HG03565 (cell line): Measurements from ENCODE around the gene SCYGR3.
"Not testable (repeated sequence)": the region's sequence is repeated elsewhere in the genome, so short reads cannot be mapped to it uniquely, and the experiment has no call there.

Experiments used
- ATAC-seq: cut with Tn5 transposase; IDR thresholded peaks from one replicate; pipeline ENCODE4 v1.9.1; 2021; ENCODE audit warnings: mild to moderate bottlenecking, moderate library complexity; ENCODE audit not compliant: unreplicated experiment

Gene SCYGR3

DNA sequence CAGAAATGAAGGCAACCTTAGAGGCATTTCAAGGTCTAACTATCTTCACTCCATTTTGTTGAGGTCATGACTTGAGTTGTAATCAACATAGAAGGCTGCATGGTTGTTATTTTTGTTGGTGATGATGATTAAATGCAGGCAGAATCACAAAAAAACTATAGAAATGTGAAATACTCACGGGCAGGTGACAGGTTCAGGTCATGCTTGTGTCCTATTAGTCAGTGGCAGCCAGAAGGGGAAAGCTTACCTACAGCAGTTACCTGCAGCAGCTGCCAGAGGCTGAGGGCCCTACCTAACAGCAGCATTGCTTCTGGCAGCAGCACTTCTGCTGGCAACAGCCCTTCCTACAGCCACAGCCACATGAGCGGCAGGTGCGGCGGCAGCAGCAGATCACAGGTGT is 394 bp downstream of the SCYGR3 start:
- no peak for ATAC-seq

DNA sequence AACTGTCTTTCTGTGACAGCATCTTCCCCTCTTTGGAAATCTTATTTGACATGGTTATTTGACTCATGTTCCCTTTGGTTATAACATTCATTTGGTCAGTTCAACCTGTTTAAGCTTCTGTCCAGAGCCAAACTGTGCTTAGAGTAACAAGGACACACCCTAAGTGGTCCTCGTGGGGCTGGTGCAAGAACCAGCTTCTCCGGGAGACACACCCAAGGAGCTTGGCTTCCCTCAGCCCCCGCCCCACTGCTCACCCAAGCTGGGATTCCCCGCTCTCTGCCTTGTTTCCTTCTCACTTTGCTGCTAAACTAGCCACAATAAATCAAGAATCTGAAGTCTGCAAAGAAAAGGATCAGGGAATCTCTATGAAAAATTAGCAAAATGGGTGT is 1.4 kb downstream of the SCYGR3 start:
- no peak for ATAC-seq

DNA sequence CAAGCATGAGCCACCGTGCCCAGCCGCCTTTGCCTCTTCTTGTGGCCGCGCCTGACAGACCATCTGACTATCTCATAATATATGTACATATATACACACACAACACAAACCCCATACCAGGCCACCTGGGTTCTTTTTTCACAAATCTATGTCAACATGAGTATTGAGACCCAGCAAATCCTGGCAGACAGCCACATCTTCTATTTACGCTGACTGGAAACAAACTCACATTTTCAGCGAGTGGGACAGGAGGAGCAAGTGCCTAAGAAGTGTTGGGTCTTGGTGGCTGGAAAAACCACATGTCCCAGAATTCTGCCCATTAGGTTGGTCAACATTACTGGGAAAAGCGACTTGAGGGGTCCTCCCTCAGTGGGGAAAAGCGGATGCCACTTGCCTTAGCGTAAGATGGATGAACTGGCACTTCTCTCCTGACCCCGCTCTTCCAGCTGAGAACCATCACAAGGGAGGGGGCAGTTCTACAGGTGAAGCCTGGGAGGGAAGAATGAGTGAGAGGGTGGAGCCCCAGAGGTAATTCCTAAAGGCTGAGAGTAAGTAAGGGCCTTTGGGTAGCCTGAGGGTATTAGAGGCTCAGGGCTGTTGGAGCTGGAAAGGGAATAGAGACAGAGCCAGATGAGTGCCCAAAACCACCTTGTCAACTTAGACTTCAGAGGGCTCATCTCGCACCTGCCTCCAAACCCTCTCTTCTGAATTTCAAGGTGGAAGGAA is 1.9 kb downstream of the SCYGR3 start:
- ATAC-seq, result no peak

DNA sequence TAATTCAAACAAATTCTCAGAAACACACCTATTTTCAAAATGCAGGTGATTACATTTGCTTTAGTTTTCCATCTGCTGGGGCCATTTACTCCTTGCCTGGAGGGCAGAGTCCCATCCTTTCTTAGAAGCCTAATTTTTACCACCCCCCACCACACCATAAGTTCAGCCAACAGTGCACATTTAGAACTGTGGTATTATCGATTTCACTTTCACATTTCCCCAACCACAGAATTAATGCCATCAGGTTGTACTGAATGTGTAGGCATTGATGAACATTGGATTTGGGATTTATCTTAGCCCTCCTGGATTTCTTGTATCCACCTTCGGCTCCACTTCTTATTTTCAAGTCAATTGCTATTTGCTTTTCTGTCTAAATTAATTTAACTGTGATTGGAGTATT is 4.5 kb downstream of the SCYGR3 start:
- no peak for ATAC-seq

DNA sequence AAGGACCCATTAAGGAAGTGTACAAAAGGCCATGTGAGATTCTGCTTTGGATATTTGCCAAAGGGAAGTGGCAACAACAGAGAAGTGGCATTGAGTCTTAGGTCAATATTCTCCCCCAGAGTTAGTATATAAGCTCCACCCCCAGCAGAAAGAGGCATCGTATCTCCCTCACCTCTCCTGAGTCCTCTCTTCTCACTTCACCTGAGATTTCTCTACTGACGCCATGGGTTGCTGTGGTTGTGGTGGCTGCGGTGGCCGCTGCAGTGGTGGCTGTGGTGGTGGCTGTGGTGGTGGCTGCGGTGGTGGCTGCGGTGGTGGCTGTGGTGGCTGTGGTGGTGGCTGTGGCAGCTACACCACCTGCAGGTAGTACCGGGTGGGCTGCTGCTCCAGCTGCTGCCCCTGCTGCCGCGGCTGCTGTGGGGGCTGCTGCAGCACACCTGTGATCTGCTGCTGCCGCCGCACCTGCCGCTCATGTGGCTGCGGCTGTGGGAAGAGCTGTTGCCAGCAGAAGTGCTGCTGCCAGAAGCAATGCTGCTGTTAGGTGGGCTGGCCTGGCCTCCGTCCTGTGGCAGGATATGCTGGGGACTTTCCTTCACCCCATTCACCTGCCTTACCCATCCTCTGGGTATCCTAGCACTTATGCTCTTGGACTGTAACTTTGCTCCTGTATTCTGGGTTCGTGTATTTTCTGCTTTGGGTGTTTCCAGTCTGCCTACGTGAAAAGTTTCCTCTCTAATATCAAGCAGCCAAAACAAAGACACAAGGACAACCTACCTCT is 5.9 kb downstream of the SCYGR3 start:
- no peak for ATAC-seq

DNA sequence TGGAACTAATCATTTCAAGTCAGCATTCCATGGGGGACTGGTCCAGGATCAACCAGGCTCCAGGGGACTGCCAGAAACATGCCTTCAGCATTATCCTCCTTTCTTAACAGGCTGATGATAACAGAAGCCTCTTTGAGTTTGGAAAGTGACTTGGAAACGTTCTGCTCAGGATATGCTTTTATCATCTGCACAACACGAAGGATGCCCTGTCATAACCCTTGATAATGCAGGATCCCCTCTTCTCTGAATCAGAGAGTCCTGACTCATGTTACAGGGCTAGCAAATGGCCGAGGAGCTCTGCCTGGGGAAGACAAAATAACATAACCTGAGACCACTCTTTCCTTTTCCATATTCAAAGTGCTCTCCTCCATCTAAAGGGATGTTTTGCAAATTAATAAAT is 6.7 kb downstream of the SCYGR3 start:
- ATAC-seq, result no peak

DNA sequence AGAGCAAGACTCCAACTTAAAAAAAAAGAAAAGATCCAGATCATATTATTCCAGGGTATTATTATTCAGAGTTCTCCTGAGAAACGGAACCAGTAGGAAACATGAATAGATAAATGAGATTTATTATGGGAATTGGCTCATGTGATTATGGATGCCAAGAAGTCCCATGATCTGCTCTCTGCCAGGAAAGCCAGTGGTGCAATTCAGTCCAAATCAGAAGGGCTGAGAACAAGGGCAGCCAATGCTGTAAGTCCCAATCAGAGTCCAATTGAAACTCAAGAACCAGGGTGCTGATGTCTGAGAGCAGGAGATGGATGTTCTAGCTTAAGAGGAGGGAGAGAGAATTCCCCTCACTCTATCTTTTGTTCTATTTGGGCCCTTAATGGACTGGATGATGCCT is 8.2 kb downstream of the SCYGR3 start:
- ATAC-seq, result no peak

DNA sequence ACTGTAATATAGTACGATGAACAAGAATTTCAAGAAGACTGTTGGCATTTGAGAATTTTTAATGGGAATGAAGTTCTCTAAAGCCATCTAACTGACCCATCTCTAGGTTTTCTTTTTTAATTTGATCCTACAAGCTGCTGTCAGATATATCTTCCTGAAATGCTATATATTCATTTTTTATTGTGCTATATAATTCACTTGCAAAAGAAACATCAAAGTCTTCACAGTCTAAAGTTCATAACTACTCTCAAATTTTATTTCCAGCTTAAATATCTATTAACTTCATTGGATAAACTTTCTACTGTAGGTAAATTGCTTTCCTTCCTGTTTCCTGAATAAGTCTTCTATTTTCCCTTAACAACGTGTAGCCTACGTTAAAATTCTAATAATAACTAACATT is 12.3 kb downstream of the SCYGR3 start:
- no peak for ATAC-seq

DNA sequence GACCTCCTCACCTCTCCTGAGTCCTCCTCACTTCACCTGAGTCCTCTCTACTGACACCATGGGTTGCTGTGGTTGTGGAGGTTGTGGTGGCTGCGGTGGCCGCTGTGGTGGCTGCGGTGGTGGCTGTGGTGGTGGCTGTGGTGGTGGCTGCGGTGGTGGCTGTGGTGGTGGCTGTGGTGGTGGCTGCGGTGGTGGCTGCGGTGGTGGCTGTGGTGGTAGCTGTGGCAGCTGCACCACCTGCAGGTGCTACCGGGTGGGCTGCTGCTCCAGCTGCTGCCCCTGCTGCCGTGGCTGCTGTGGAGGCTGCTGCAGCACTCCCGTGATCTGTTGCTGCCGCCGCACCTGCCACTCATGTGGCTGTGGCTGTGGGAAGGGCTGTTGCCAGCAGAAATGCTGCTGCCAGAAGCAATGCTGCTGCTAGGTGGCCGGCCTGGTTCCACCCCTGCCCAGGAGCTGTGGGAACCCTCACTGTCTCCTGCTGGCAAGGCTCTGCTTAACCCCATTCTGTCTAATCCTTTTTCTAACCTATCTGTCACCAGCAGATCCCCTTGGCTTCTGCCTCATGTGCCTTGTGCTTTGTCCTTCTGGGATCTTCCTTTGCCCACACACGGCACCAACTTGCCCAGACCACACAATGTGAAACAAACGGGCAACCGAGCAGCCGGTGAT is 15.7 kb downstream of the SCYGR3 start, which contains the start of gene SCYGR2:
Gene SCYGR2, plus strand, starts transcription at position 59 of the 669 bp plus-strand sequence. Its CDS starts 0 bp downstream, at position 59.
- not testable (repeated sequence) for ATAC-seq

DNA sequence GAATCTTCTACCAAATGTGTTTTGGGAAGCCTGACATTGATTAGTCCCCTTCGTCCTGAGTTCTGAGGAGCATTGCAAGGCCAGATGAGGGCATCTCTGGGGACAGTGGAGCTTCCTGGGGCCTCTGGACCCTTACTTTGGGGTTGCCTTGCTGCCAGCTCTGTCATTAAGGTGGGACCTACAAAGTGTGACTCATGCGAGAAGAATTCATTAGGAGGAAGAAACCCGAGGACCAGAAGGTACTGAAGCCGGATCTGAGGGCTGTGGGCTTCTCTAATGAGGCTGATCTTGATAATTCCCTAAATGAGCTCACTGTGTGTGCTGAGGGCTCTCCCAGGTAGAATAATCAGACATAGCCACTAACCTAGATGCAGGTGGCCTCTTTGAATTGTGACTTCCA is 16.6 kb downstream of the SCYGR3 start:
- no peak for ATAC-seq

DNA sequence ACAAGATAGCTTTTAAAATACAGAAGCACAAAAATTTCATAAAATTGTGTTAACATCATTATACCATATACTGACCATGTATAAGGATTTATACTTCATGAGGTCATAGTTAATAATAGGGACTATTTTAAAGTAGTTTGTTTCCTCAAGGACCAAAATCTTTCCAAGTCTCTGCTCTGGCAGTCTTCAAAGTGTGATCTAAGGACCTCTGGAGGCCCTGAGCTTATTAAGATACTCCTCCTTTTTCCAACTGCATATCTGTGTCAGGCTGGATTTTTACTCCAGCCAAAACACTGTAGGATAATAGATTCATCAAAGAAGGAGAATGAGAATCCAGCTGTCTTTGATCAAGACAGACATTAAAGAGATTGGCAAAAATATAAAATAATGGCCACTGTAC is 17.6 kb downstream of the SCYGR3 start:
- no peak for ATAC-seq

DNA sequence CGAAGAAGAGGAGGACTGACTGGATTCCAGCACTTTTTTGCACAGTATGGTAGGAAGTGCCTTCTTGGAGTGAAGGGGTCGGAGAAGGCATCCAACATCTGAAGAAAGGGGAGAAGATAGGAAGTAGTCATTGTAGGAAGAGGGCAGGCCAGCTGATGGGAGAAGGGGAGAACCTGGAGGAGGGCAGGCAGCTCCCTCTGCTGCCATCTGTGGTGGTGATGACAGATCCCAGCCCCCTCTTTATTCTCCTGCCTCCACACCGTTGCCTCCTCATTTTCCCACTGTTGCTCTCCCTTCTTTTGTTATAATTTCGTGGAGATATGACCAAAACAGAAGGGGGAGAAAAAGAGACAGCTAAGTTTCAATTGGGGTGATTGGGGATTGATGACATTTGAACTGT is 18.8 kb downstream of the SCYGR3 start:
- no peak for ATAC-seq

DNA sequence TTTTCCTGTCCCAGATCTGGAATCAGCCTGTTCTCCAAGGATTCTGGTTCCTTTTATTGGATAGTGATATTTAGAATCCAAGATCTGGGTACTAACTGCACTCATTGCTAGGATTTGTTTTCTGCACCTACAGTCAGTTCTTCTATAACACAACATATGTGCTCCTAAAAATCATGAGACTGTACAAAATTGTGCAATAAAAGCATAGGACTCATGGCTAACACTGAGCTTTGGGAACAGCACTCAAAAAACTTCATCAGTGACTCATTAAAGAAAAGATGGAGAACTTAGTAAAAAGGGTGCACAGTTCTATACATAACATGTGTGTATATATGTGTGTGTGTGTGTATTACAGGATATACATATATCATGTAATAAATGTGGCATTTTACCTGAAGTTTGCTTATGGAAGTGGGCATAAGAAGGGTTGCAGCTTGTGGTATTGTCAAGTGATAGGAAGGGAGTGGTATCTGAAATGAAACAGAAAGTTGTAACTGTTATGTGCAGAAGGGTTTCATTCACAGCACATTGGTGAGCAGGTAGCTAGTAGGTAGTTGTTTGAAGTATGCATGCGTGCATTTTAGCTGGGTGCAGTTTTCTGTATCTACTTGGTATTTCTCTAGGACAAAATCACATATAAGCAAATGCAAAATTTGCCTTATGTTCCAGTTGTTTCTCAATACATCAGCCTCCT is 21.8 kb downstream of the SCYGR3 start:
- ATAC-seq, result peak; percentile 76

DNA sequence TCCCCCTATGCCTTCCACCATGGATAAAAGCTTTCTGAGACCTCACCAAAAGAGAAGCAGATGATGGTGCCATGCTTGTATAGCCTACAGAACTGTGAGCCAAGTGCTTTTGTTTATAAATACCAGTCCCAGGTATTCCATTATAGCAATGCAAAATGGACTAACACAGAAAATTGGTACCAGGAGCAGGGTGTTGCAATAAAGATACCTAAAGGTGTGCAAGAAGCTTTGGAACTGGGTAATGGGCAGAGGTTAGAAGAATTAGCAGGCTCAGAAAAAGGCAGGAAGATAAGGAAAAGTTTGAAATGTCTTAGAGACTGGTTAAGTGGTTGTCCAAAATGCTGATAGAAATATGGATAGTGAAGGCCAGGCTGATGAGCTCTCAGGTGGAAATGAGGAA is 32.3 kb downstream of the SCYGR3 start:
- ATAC-seq, result no peak

DNA sequence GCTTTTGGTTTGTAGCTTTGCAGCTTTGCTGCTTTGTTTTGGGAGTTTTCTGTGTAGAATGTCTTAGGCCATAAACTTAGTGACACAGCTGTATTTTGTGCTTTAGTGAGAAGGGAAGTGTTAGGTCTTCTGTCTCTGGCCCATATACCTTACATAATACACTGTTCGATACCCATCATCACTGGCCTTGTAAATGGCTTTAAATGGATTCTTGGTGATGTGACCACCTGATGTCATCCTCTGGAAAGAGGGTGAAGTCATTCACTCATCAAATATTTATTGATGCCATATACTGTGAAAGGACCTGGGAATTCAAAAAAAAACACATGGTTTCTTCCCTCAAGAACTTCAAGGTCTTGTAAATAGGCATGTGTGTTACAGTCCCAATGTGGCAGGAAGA is 34.8 kb downstream of the SCYGR3 start:
- ATAC-seq, result no peak

DNA sequence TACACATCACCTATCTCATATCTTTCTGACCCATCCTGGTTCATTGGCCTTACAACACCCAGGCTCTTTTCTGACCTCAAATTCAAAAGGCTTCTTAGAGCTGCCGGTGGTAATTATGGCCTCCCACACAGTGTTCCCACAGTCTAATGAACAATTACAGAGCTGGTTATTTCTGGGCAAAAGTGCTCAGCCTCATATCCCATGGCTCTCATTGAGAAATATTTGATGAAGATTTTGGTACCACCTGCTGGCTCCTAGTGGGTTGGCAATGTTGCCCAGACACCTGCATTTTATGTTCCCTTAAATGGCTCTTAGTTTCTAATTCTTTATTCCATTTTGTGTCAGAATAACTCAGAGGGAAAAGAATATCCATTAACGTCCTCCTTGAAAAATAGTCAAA is 36.0 kb downstream of the SCYGR3 start:
- ATAC-seq, result no peak

DNA sequence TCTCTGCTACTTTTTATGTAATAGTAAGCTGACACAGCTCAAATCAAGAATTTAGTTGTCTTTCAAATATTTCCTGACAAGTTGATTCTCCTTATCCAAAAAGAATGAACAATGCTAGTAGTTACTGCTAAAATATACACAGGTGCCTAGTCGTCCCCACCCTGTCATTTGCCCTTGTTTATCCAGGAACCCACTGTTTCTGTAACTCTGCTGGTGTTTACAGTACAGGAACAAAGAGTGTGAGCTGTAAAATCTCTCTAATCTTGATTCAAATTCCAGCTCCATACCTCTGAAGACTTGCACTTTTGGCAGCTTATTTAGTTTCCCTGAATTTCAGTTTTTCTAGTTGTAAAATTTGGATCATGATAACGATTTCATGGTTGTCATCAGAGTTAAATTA is 37.1 kb downstream of the SCYGR3 start:
- ATAC-seq, result no peak

DNA sequence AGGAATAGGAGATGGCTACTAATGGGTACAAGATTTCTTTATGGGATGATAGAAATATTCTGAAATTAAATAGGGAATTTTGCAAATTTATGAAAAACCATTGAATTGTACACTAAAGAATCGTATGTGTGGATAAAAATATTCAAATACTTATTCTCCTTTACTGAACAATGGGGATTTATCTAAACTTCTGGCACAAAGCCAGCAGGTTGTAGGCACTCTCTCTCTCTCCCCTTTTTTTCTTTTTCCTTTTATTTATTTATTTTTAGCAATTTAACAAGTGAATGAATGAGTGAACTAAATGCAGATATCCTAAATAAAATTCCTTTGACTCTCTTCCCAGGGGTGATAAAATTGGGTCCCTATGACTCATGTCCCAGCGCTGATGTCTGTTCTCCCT is 37.8 kb downstream of the SCYGR3 start:
- no peak for ATAC-seq

DNA sequence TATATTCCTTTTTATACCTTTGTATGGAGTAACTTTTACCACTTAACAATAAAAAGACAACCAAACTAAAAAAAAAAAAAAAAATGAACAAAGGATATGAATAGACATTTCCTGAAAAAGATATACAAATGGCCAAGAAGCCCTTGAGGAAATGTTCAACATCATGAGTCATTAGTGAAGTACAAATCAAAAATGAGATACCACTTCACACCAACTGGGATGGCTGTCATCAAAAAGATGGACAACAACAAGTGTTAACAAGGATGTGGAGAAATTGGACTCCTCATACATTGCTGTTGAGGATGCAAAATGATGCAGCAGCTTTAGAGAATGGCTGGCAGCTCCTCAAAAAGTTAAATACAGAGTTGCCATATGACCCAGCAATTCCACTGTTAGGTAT is 38.5 kb downstream of the SCYGR3 start:
- ATAC-seq, result no peak

DNA sequence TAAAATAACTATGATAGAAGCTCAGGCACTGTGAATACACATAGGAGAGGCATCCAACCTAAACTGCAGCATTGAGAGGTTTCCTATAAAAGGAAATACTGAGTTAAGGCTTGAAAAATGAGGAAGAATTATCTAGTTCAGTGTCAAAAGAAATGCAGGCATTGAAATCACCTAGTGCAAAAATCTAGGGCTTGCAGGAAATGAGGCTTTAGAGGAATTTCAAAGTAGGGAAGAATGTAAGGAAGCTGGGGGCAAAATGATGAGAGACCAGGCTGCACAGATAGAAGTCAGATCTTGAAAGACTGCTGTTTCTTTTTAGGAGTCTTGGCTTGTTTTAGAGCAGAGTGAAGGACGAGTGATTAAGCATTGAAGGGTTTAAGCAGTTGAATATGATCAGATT is 44.0 kb downstream of the SCYGR3 start:
- ATAC-seq, result no peak

DNA sequence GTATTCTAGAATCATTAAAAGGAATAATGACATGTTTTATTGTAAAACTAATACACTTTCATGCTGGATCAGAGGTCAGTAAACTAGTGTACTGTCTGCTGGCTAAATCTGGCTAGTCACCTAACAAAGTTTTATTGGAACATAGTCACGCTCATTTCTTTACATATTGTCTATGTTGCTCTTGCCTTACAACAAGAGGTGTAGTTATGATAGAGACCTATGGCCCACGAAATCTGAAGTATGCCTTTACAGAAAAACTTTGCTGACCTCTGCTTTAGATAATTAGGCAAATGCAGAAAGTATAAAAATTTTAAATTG is 45.8 kb downstream of the SCYGR3 start:
- no peak for ATAC-seq

DNA sequence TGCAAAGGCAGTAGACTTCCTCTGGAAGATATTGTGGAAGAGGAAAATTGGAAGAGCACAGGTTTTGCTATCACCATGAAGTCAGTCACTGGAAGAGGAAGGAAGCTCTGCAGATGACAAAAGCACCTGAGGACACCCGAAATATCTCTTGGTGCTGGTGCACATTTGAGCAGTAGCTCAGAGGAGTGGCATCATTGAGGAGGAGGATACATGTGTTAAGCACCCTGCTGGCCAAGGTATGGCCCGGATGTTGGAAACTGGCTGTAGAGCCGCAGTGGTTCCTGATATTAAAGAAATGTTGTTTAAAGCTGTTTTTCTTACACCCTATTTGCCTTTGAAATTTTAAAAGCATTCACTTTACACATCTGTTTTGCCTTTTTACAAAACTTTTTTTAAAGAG is 48.6 kb downstream of the SCYGR3 start:
- no peak for ATAC-seq
